HG03280 (cell line): Measurements from ENCODE around the gene GGA3.

Experiments
- ATAC-seq: cut with Tn5 transposase; IDR thresholded peaks from one replicate; pipeline ENCODE4 v1.9.1; 2021; ENCODE audit warnings: mild to moderate bottlenecking, moderate library complexity; ENCODE audit not compliant: unreplicated experiment

GGA3 gene

DNA sequence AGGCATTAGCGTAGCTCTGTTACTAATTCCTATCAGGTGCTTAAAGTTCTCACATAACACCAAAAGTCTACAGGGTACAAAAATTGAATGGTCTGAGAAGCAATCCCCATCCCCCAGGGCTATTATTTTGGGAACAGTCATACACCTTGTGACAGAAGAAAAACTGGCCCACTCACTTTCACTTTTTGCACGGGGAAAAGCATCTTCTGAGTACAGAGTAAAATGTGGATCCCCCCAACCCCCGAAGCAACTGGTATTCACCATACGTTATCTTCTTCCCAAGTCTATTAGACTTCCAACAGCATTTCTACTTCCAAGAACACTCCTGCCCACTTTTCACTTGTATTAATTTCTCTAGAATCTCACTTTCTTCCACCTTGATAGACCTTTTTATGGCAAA is 11.8 kb downstream of the GGA3 start:
- ATAC-seq: no peak

GRCh38 chr17:75246404-75246803 is 15.0 kb downstream of the GGA3 start:
- ATAC-seq: no peak

- no peak for ATAC-seq
Observed at GRCh38 chr17:75245011-75245410, 16.4 kb downstream of the GGA3 start.

DNA sequence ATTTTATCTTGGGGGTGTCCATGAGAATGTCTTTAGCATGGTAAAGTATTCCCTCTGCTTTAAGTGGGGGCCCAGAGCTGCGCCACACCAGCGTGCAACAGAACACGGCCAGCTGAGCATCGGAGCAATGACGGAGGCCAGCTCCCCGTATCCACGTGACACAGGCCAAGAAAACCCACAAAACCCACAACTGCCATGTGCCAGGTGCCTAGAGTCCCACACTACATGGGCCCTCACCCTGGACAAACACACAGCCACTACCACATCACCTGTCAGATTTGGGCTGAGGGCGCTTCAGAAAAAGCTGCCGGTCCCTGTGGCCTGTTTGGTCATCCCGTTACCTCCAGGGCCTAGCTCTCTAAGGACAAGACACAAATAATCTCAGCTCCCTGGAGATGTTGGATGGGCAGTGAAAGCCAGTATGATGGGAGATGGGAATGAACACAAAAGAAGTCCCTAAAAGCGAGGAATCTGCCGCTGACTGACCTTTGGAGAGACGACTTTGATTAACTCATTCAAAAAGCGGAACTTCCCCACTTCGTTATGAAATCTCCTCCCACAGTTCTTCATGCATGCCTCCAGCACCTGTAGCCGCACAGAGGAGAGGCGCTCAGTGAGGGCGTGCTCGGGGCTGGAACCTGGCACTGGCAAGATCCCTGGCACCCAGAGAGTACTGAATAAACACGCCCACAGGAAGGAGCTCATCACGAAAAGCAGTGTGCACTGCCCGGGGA is 17.1 kb downstream of the GGA3 start:
- no peak for ATAC-seq

DNA sequence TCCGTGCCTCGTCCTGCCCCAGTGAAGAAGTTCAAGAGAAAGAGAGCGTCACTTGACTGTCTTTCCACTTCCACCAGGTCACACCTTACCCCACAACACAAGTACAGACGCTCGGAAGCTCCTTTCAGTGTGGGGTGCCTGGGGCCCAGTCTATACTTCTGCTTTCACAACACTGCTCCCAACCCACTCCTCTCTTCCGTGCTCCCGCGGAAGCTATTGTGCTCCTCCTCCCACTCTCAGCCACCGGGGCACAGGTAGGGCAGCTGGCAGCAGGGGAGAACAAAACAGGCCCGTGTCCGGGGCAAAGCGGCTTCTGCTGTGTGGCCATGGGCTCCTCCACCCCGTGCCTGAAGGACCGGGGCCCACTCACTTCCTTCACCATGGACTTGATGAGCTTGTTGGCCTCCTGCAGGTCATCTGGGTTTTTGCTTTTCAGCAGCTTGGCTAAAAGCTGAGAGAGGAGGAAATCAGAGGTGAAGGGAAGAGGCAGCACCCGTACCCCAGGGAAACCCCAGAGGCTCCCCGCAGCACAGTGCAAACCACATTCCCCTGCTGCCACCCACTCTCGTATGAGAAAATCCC is 18.9 kb downstream of the GGA3 start:
- ATAC-seq: no peak

DNA sequence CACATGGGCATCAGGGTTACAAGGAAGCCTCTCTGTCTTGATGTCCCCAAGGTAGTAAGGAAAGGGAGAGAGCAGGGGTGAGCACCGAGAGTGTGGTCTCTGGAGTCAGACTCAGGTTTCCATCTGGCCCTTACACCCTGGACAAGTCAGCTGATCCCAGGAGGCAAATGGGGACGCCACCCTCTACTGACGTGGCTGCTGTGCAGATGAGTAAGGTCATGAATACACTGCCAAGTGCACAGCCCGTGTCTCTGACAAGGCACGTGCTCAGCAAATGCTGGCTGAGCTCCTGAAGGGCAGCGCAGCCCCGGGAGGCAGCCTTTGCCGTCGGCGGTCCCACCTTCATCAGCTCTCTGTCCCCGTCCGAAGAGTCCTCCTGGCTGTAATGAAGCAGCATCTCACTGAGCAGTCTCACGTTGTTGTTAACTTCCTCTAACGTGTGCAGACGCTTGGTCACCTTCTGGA is 19.4 kb downstream of the GGA3 start:
- ATAC-seq: no peak

DNA sequence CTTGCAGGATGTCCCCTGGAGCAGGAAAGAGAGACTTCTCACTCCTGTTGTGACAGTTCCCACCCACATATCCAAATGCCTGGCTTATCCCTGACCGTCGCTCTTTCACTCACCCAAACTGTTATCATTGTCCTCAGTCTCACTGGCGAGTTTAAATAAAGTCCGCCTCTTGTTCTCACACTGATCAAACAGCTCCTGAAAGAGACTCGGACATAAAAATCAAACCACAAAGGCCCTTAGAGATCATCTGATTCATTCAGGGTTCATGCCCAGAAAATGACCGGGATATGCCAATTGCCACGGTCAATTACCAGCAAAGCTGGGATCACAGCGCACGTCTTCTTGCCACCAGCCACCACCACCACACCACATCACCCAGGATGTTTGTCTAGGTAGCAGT is 19.9 kb downstream of the GGA3 start:
- no peak for ATAC-seq

- ATAC-seq: no peak
Observed at GRCh38 chr17:75241143-75241430, 20.3 kb downstream of the GGA3 start.

- ATAC-seq: no peak
Observed at GRCh38 chr17:75240394-75241142, 20.8 kb downstream of the GGA3 start.

- no peak for ATAC-seq
Observed at GRCh38 chr17:75239778-75240393, 21.5 kb downstream of the GGA3 start.

DNA sequence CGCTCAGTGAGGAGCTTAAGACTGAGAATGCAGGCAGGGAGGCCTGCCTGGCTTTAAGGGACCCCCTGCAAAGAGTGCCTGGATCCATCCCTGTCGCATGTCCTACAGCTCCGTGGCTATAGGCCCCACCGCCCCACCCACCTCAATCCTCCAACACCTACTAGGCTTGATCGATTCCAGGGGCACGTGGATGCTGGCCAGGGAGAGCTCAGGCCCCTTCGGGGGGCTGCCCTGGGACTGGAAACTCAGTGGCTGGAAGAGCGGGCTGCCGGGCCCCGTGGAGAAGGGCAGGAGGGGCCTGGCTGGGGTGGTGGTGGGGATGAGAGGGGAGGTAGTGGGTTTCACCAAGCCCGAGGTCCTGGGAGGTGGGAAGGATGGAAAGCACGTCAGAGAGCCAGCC is 22.2 kb downstream of the GGA3 start:
- ATAC-seq: no peak

- peak; percentile 68 for ATAC-seq
Observed at GRCh38 chr17:75238684-75239191, 22.7 kb downstream of the GGA3 start.

GRCh38 chr17:75238020-75238580 is 23.3 kb downstream of the GGA3 start:
- ATAC-seq: no peak

GRCh38 chr17:75237100-75238014 is 24.0 kb downstream of the GGA3 start:
- ATAC-seq: no peak

- ATAC-seq: no peak
Observed at GRCh38 chr17:75232786-75233185, 28.6 kb downstream of the GGA3 start.

DNA sequence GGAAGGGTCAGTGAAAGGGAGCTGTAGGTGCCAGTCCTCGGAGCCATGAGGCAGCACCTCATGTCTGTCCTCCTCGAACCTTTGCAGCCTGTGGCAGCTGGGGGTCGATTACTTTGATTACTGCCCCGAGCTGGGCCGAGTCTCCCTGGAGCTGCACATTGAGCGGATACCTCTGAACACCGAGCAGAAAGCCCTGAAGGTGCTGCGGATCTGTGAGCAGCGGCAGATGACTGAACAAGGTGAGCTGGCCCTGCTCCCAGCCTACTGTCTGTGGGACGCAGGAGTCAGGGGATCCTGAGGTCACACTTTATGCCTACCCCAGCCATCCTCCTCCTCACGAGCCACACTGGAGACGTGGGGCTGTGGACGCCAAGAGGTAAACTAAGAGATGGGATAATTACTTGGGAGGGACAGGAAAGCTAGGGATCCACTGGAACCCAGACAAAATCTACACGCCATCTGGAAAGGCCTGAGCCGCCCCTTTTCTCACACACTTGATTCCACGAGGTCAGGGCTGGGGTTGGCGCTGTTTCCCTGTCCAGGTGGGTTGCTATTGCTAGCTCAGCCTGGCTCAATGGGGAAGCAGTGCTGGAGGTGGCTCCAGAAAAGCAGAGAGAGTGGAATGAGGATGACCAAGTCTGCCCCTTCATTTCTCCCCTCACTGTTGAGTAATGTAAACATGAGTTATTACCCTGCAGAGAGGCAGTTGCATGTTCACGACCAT is 29.5 kb downstream of the GGA3 start:
- no peak for ATAC-seq

DNA sequence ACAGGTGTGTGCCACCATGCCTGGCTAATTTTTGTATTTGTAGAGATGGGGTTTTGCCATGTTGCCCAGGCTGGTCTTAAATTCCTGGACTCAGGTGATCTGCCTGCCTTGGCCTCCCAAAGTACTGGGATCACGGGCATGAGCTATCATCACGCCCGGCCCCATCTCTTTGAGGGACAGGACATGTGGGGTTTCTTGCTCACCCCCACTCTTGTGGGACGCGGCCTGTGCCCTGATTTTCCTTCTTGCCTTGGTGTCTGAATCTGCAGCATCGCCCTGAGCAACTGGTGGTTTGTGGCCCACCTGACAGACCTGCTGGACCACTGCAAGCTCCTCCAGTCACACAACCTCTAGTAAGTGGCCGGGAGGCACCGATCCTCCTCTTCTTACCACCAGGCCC is 30.3 kb downstream of the GGA3 start:
- ATAC-seq: no peak

DNA sequence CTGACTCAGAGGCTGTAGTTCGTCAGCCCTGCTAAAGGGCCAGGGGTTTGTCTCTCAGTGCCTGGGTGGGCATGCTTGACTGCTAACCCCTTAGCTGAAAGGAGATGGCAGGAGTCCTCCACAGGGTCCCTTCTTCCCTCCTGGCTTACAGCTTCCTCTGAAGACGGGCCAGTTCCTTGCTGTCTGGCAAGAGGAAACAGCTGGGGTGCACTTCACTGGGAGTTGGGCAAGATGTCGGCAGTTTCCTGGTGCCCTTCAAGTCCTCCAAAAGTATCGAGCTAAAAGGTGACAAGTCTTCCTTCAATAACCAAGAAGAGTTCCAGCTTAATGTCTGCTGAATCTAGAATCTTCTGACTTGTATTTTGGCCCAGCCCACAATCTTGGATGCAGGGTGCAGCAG is 32.6 kb downstream of the GGA3 start:
- ATAC-seq: no peak

GRCh38 chr17:75228305-75228704 is 33.1 kb downstream of the GGA3 start:
- no peak for ATAC-seq

- ATAC-seq: no peak
Observed at GRCh38 chr17:75227729-75228128, 33.7 kb downstream of the GGA3 start.
